MM.1S (cell line): Measurements from ENCODE around the gene SYNJ1.
"Not testable (repeated sequence)": the region's sequence is repeated elsewhere in the genome, so short reads cannot be mapped to it uniquely, and the experiment has no call there.

Source experiments
- DNase-seq: peaks from one replicate; pipeline ENCODE4 v3.0.0-alpha.2; 2015
- H2AFZ ChIP-seq: fragments of 300-600 bp; sonication (generic); 2 replicates; pipeline ENCODE4 v1.6.0; 2016; ENCODE audit warnings: antibody characterized with exemption, low read length
- H3F3A ChIP-seq: fragments of 300-600 bp; sonication (generic); 2 replicates; pipeline ENCODE4 v1.6.1; 2016; ENCODE audit warnings: mild to moderate bottlenecking, antibody characterized with exemption, low read length, moderate library complexity, mixed read lengths; ENCODE audit not compliant: insufficient read depth
- H3K27ac ChIP-seq: fragments of 300-600 bp; sonication (generic); 2 replicates; pipeline ENCODE4 v1.5.1; 2016; ENCODE audit warnings: mild to moderate bottlenecking, low read length
- H3K27me3 ChIP-seq: fragments of 300-600 bp; sonication (generic); replicated peaks from 2 replicates; pipeline ENCODE4 v1.6.0; 2016; ENCODE audit warnings: low read length; ENCODE audit not compliant: insufficient read depth
- H3K36me3 ChIP-seq: fragments of 300-600 bp; sonication (generic); replicated peaks from 2 replicates; pipeline ENCODE4 v1.6.1; 2016; ENCODE audit warnings: mild to moderate bottlenecking, low read length, mixed read lengths; ENCODE audit not compliant: insufficient read depth
- H3K4me1 ChIP-seq: fragments of 300-600 bp; sonication (generic); 2 replicates; pipeline ENCODE4 v1.6.1; 2016; ENCODE audit warnings: low read length, mixed read lengths
- H3K4me2 ChIP-seq: fragments of 300-600 bp; sonication (generic); 2 replicates; pipeline ENCODE4 v1.6.0; 2016; ENCODE audit warnings: low read depth, low read length
- H3K4me3 ChIP-seq: fragments of 300-600 bp; sonication (generic); 2 replicates; pipeline ENCODE4 v1.5.1; 2016; ENCODE audit warnings: low read length, mixed read lengths
- H3K79me2 ChIP-seq: fragments of 300-600 bp; sonication (generic); 2 replicates; pipeline ENCODE4 v1.6.1; 2016; ENCODE audit warnings: mixed run types, low read length, mixed read lengths
- H3K9ac ChIP-seq: fragments of 300-600 bp; sonication (generic); 2 replicates; pipeline ENCODE4 v1.6.1; 2016; ENCODE audit warnings: low read length, mixed read lengths
- H3K9me2 ChIP-seq: fragments of 300-600 bp; sonication (generic); replicated peaks from 2 replicates; pipeline ENCODE4 v1.6.1; 2016; ENCODE audit warnings: mild to moderate bottlenecking, low read length, mixed read lengths; ENCODE audit not compliant: insufficient read depth
- H3K9me3 ChIP-seq: fragments of 300-600 bp; sonication (generic); replicated peaks from 2 replicates; pipeline ENCODE4 v1.6.1; 2016; ENCODE audit warnings: mild to moderate bottlenecking, low read length, mixed read lengths; ENCODE audit not compliant: insufficient read depth
- H4K20me1 ChIP-seq: fragments of 300-600 bp; sonication (generic); 2 replicates; pipeline ENCODE4 v1.6.1; 2016; ENCODE audit warnings: mild to moderate bottlenecking, low read length, moderate library complexity, mixed read lengths; ENCODE audit not compliant: insufficient read depth
- CTCF ChIP-seq: fragments of 300-600 bp; sonication (generic); IDR thresholded peaks from 2 replicates; pipeline ENCODE4 v1.5.1; 2016; ENCODE audit warnings: antibody characterized with exemption, low read length, mixed read lengths
- EZH2 ChIP-seq: fragments of 300-600 bp; sonication (generic); optimal IDR thresholded peaks from 2 replicates; pipeline ENCODE3; 2017; ENCODE audit warnings: low read depth, mild to moderate bottlenecking, antibody characterized with exemption, low read length, mixed read lengths
- EZH2phosphoT487 ChIP-seq: fragments of 300-600 bp; sonication (generic); IDR thresholded peaks from 2 replicates; pipeline ENCODE4 v1.6.1; 2018; ENCODE audit warnings: antibody characterized with exemption, low read length

Gene SYNJ1

GRCh38 chr21:32661026-32661782 lies 66.6 kb downstream of the SYNJ1 start:
- not testable (repeated sequence) for H3K9ac ChIP-seq, H3K27ac ChIP-seq, H3K9me2 ChIP-seq, H2AFZ ChIP-seq, H3K79me2 ChIP-seq, H3K4me1 ChIP-seq, H3K9me3 ChIP-seq, H3K27me3 ChIP-seq, H3K4me3 ChIP-seq, DNase-seq, H4K20me1 ChIP-seq, H3K36me3 ChIP-seq, H3K4me2 ChIP-seq, H3F3A ChIP-seq

- no peaks in the 10 kb centered on the region for H3F3A ChIP-seq
- TF ChIP-seq CTCF (no peak), EZH2 (no peak), EZH2phosphoT487 (no peak)
- H3K36me3 ChIP-seq = no peaks in the 10 kb centered on the region
- no peak overlapping the region for H2AFZ ChIP-seq
- H3K4me2 ChIP-seq = no peak overlapping the region
- H3K9ac ChIP-seq = no peak overlapping the region
- H3K4me3 ChIP-seq = no peak overlapping the region
- H3K79me2 ChIP-seq = no peaks in the 10 kb centered on the region
- H4K20me1 ChIP-seq = no peaks in the 10 kb centered on the region
- H3K4me1 ChIP-seq = no peaks in the 10 kb centered on the region
- DNase-seq = no peak
- no peaks in the 10 kb centered on the region for H3K9me3 ChIP-seq
- no peak overlapping the region for H3K27ac ChIP-seq
- no peaks in the 10 kb centered on the region for H3K27me3 ChIP-seq
- H3K9me2 ChIP-seq = no peaks in the 10 kb centered on the region
Measured at GRCh38 chr21:32658524-32658923, 69.3 kb downstream of the SYNJ1 start.

- no peaks in the 10 kb centered on the region for H4K20me1 ChIP-seq
- peaks cover 18% of the 10 kb centered on the region for H3F3A ChIP-seq
- H3K27me3 ChIP-seq = no peaks in the 10 kb centered on the region
- no peaks in the 10 kb centered on the region for H3K9me2 ChIP-seq
- no peak overlapping the region for H2AFZ ChIP-seq
- no peaks in the 10 kb centered on the region for H3K36me3 ChIP-seq
- no peak overlapping the region for H3K4me3 ChIP-seq
- no peak overlapping the region for H3K4me2 ChIP-seq
- H3K27ac ChIP-seq = no peak overlapping the region
- H3K79me2 ChIP-seq = no peaks in the 10 kb centered on the region
- no peak overlapping the region for H3K9ac ChIP-seq
- H3K9me3 ChIP-seq = no peaks in the 10 kb centered on the region
- H3K4me1 ChIP-seq = peaks cover 19% of the 10 kb centered on the region
- DNase-seq = peak; percentile 56
- TF ChIP-seq EZH2 = no peak
- TF ChIP-seq CTCF = peak; percentile 89
Measured at GRCh38 chr21:32653326-32653901, 74.4 kb downstream of the SYNJ1 start.

- DNase-seq = no peak
- no peak overlapping the region for H3K4me2 ChIP-seq
- H3K27ac ChIP-seq = no peak overlapping the region
- H3K4me1 ChIP-seq = peaks cover 19% of the 10 kb centered on the region
- no peaks in the 10 kb centered on the region for H3K79me2 ChIP-seq
- no peaks in the 10 kb centered on the region for H3K27me3 ChIP-seq
- H3F3A ChIP-seq = peaks cover 17% of the 10 kb centered on the region
- no peaks in the 10 kb centered on the region for H3K36me3 ChIP-seq
- H2AFZ ChIP-seq = no peak overlapping the region
- no peak overlapping the region for H3K4me3 ChIP-seq
- no peaks in the 10 kb centered on the region for H3K9me3 ChIP-seq
- no peak overlapping the region for H3K9ac ChIP-seq
- no peaks in the 10 kb centered on the region for H3K9me2 ChIP-seq
- no peaks in the 10 kb centered on the region for H4K20me1 ChIP-seq
- TF ChIP-seq EZH2phosphoT487 = no peak
- no peak for TF ChIP-seq EZH2
- no peak for TF ChIP-seq CTCF
Measured at GRCh38 chr21:32648165-32648564, 79.6 kb downstream of the SYNJ1 start.
